Keratinocyte (primary cell): ENCODE data around the gene ITPKC. TPM values are rescaled to one million over a fixed set of nuclear protein-coding genes. Genes with fewer than 3 reads are reported as not detected.

Experiments used
- DNase-seq: peaks from one replicate; pipeline ENCODE4 v3.0.0-alpha.2; 2011; ENCODE audit warnings: low read depth, missing footprints, low spot score
- FAIRE-seq: peaks from 2 replicates; lab custom pipeline; 2011; peaks lifted over from hg19 to GRCh38; lab: Jason Lieb, UNC
- H2AFZ ChIP-seq: 2 replicates; pipeline ENCODE4 v1.6.0; 2012; ENCODE audit warnings: low read length, control low read depth, inconsistent platforms; ENCODE audit not compliant: control insufficient read depth
- H3K27ac ChIP-seq: 2 replicates; pipeline ENCODE4 v1.5.1; 2011; ENCODE audit warnings: low read length; ENCODE audit not compliant: control insufficient read depth, insufficient read depth
- H3K27me3 ChIP-seq: 3 replicates; pipeline ENCODE4 v1.6.0; 2011; ENCODE audit warnings: low read length; ENCODE audit not compliant: control insufficient read depth, insufficient read depth; ENCODE audit errors: extremely low read depth
- H3K36me3 ChIP-seq, 2 experiments: 2 replicates in 1 of 2; 3 replicates in 1 of 2; pipeline ENCODE4 v1.5.1; 2011; ENCODE audit warnings: low read length in 2 of 2, mild to moderate bottlenecking in 1 of 2; ENCODE audit not compliant: control insufficient read depth in 2 of 2, insufficient read depth in 2 of 2; ENCODE audit errors: extremely low read depth in 1 of 2
- H3K4me1 ChIP-seq: 3 replicates; pipeline ENCODE4 v1.5.1; 2011; ENCODE audit warnings: low read length; ENCODE audit not compliant: control insufficient read depth, insufficient read depth; ENCODE audit errors: extremely low read depth
- H3K4me2 ChIP-seq: 3 replicates; pipeline ENCODE4 v1.6.0; 2011; ENCODE audit warnings: low read depth, low read length; ENCODE audit not compliant: control insufficient read depth, insufficient read depth; ENCODE audit errors: extremely low read depth
- H3K4me3 ChIP-seq, 3 experiments: fragments of 200-600 bp in 1 of 3; sonication (generic) in 1 of 3; 2 replicates in 2 of 3; 3 replicates in 1 of 3; pipeline ENCODE4 v1.5.1; 2011 to 2016; ENCODE audit warnings: low read length in 3 of 3, mild to moderate bottlenecking in 3 of 3, control low read depth in 2 of 3, inconsistent platforms in 1 of 3, low read depth in 1 of 3, mixed read lengths in 1 of 3, mixed run types in 1 of 3, moderate library complexity in 1 of 3; ENCODE audit not compliant: control insufficient read depth in 2 of 3, insufficient read depth in 2 of 3; ENCODE audit errors: extremely low read depth in 1 of 3
- H3K79me2 ChIP-seq: 2 replicates; pipeline ENCODE4 v1.6.0; 2012; ENCODE audit warnings: low read length; ENCODE audit not compliant: control insufficient read depth, insufficient read depth
- H3K9ac ChIP-seq: 3 replicates; pipeline ENCODE4 v1.6.0; 2011; ENCODE audit warnings: low read length; ENCODE audit not compliant: control insufficient read depth, insufficient read depth; ENCODE audit errors: extremely low read depth
- H3K9me1 ChIP-seq: 3 replicates; pipeline ENCODE4 v1.6.0; 2011; ENCODE audit warnings: low read length; ENCODE audit not compliant: control insufficient read depth, insufficient read depth; ENCODE audit errors: extremely low read depth
- H3K9me3 ChIP-seq: 2 replicates; pipeline ENCODE4 v1.5.1; 2012; ENCODE audit warnings: low read depth, low read length; ENCODE audit not compliant: control insufficient read depth
- H4K20me1 ChIP-seq: 3 replicates; pipeline ENCODE4 v1.6.0; 2011; ENCODE audit warnings: low read length; ENCODE audit not compliant: control insufficient read depth, insufficient read depth; ENCODE audit errors: extremely low read depth
- CTCF ChIP-seq, 3 experiments: IDR thresholded peaks in 1 of 3; conservative IDR thresholded peaks in 1 of 3; optimal IDR thresholded peaks in 1 of 3; 2 replicates in 2 of 3; 3 replicates in 1 of 3; pipeline versions ENCODE3 to v1.5.1; 2011; ENCODE audit warnings: low read length in 3 of 3, mild to moderate bottlenecking in 3 of 3, moderate library complexity in 2 of 3, control low read depth in 1 of 3, inconsistent platforms in 1 of 3; ENCODE audit not compliant: insufficient read depth in 2 of 3; ENCODE audit errors: extremely low read depth in 1 of 3
- EZH2 ChIP-seq: IDR thresholded peaks from one replicate; pipeline ENCODE4 v1.6.1; 2012; ENCODE audit warnings: inconsistent platforms, mild to moderate bottlenecking, low read length, moderate library complexity
- dilution Hi-C: fragments of 300-500 bp; cut with MboI; formaldehyde crosslinking; loops from one replicate; pipeline ENCODE4 v1.7.0; 2020; ENCODE audit warnings: low sequenced_read_pairs; ENCODE audit not compliant: extremely low pct_ligation_motif_present
- polyA plus RNA-seq, 5 experiments: library from polyadenylated mRNA; depleted of rRNA in 3 of 5; stranded (reverse) in 3 of 5; stranded (forward) in 1 of 5; unstranded in 1 of 5; fragments of >200 nt; gene quantifications; 1 replicate in 1 of 5; 2 replicates in 3 of 5; 3 replicates in 1 of 5; pipeline versions ENCODE4 v1.2.1 to v1.2.3, GENCODE V29; 2011 to 2012; ENCODE audit warnings: missing spikeins in 2 of 5, low read depth in 1 of 5, low replicate concordance in 1 of 5

The ITPKC gene
- polyA plus RNA-seq, 1 donor (not counting 4 experiments of a cell fraction or from before 2014, with no cell fraction given): 17.2 TPM

DNA sequence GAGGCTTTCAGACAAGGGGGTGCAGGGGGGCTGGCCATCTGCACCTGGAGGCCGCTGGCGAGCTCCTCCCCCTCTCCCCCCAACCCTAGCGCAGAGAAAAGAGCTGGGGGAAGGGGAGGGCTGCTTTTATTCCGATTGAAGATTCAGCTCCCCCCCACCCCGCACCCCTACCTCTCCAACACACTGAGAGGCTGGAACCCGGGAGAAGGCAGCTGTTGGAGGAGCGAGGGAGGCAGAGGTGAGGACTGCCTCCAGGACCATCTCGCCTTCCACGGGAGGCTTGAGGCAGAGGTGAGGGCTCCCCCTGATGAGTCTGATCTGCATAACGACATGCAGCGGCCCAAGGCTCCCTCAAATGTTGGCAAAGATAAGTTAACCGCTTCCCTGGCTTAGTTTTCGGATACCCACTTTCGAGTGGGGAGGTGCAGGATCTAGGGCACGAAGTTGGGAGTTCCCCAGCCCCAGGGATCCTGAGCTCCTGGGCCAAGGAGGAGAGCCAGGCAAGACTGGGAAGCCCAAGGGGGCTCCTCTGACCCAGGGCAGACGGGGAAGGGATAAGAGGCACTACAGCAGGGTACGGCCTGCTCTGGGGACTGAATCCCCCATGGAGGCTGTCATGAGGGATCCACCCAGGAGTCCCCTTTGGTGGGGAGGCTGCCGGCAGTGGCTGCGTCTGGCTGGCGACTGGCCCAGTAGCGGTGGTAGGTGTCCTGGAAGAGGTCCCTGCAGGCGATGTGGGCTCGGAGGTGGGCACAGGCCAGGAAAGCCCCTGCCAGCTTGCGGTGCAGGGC lies 25.3 kb upstream of the ITPKC start:
- H3K4me3 ChIP-seq: no peak overlapping the region
- H2AFZ ChIP-seq: peak overlapping the region; percentile 87
- H3K4me1 ChIP-seq: peaks cover 36% of the 10 kb centered on the region
- H3K9me3 ChIP-seq: no peaks in the 10 kb centered on the region
- H3K4me2 ChIP-seq: peak overlapping the region; percentile 89
- peaks cover 8 to 18% of the 10 kb centered on the region in 2 experiments for H3K36me3 ChIP-seq
- dilution Hi-C loops: no loop called here
- TF ChIP-seq EZH2 (no peak), CTCF (optimal IDR thresholded peaks at IDR 0.05 in 1 of 3, IDR thresholded peaks at IDR 0.05 in 1 of 3, conservative IDR thresholded peaks at IDR 0.05 in 1 of 3; ENCODE audit: extremely low read depth in 1 of 3, insufficient read depth in 2 of 3, low read length in 3 of 3) (peak in 1 of 3 experiments; percentile 18)
- no peaks in the 10 kb centered on the region for H3K27me3 ChIP-seq
- peak overlapping the region; percentile 84 for H3K27ac ChIP-seq
- peaks cover 15% of the 10 kb centered on the region for H3K79me2 ChIP-seq
- H3K9ac ChIP-seq: peak overlapping the region; percentile 88
- DNase-seq (no peak), FAIRE-seq (no peak)
- H3K9me1 ChIP-seq: no peaks in the 10 kb centered on the region
- peaks cover 2% of the 10 kb centered on the region for H4K20me1 ChIP-seq

DNA sequence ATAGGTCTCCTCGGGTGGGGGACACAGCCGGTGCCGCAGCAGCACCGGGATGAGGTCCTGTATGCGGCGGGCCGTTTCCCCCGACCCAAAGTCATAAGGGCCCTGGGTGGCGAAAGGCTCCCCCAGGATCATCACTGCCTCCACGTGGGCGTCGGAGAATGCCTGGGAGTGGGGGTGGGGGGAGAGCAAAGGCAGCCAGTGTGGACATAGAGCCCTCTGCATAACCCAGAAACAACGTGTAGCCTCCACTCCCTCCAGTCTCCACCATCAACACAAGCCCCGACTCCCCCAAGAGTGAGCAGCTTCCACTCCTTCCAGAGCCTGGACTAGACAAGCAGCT lies 24.7 kb upstream of the ITPKC start:
- dilution Hi-C loops: no loop called here
- no peaks in the 10 kb centered on the region for H3K9me1 ChIP-seq
- TF ChIP-seq CTCF (optimal IDR thresholded peaks at IDR 0.05 in 1 of 3, IDR thresholded peaks at IDR 0.05 in 1 of 3, conservative IDR thresholded peaks at IDR 0.05 in 1 of 3; ENCODE audit: extremely low read depth in 1 of 3, insufficient read depth in 2 of 3, low read length in 3 of 3) (no peak), EZH2 (no peak)
- no peak for FAIRE-seq
- no peak for DNase-seq
- H3K4me3 ChIP-seq: no peak overlapping the region
- H4K20me1 ChIP-seq: peaks cover 2% of the 10 kb centered on the region
- H3K9ac ChIP-seq: no peak overlapping the region
- no peak overlapping the region for H3K4me2 ChIP-seq
- H3K36me3 ChIP-seq: peaks cover 8 to 15% of the 10 kb centered on the region in 2 experiments
- H3K27me3 ChIP-seq: no peaks in the 10 kb centered on the region
- H3K4me1 ChIP-seq: peaks cover 35% of the 10 kb centered on the region
- no peaks in the 10 kb centered on the region for H3K9me3 ChIP-seq
- peaks cover 15% of the 10 kb centered on the region for H3K79me2 ChIP-seq
- H2AFZ ChIP-seq: no peak overlapping the region
- H3K27ac ChIP-seq: no peak overlapping the region
